CD8-positive, alpha-beta memory T cell (primary cell): ENCODE data around the gene STXBP3. TPM values are rescaled to one million over a fixed set of nuclear protein-coding genes. Genes with fewer than 3 reads are reported as not detected.

ENCODE experiments used
- CTCF ChIA-PET: fragments of 350-600 bp; sonication (Branson Sonifier 250); formaldehyde crosslinking; loops from one replicate; lab custom pipeline; 2021; ENCODE audit warnings: antibody characterized with exemption; lab: Charles Lee
- POLR2A ChIA-PET: fragments of 350-600 bp; sonication (Branson Sonifier 250); formaldehyde crosslinking; loops from one replicate; lab custom pipeline; 2021; ENCODE audit warnings: antibody characterized with exemption; lab: Charles Lee
- DNase-seq, 5 donors: peaks; one replicate each; pipeline versions ENCODE4 v3.0.0 to v3.0.0-alpha.2; 2020 to 2022; ENCODE audit warnings: mixed read lengths in 1 of 5
- H3K27ac ChIP-seq: one replicate; pipeline ENCODE4 v1.7.0; 2013; ENCODE audit warnings: low read depth, mild to moderate bottlenecking, low read length, moderate library complexity
- H3K27me3 ChIP-seq: 2 replicates; pipeline ENCODE4 v1.7.0; 2013; ENCODE audit warnings: low read length, mild to moderate bottlenecking; ENCODE audit not compliant: insufficient read depth, poor library complexity, severe bottlenecking
- H3K36me3 ChIP-seq: 2 replicates; pipeline ENCODE4 v1.7.0; 2013; ENCODE audit warnings: mild to moderate bottlenecking, low read length, moderate library complexity; ENCODE audit not compliant: insufficient read depth
- H3K4me1 ChIP-seq: 2 replicates; pipeline ENCODE4 v1.7.0; 2013; ENCODE audit warnings: mild to moderate bottlenecking, low read length, moderate library complexity; ENCODE audit not compliant: insufficient read depth
- H3K4me3 ChIP-seq: 2 replicates; pipeline ENCODE4 v1.7.0; 2013; ENCODE audit warnings: mild to moderate bottlenecking, low read length
- H3K9me3 ChIP-seq: 2 replicates; pipeline ENCODE4 v1.7.0; 2013; ENCODE audit warnings: mild to moderate bottlenecking, low read length
- H3K27ac Mint-ChIP-seq, 8 donors: one replicate each; pipeline ENCODE4 v1.8.0; 2020 to 2021; ENCODE audit warnings: mixed read lengths in 8 of 8, mild to moderate bottlenecking in 6 of 8, inconsistent platforms in 3 of 8, moderate library complexity in 3 of 8
- H3K27me3 Mint-ChIP-seq, 2 donors: one replicate each; pipeline ENCODE4 v1.8.0; 2020 to 2021; ENCODE audit warnings: mixed read lengths in 2 of 2, mild to moderate bottlenecking in 1 of 2, moderate library complexity in 1 of 2
- H3K36me3 Mint-ChIP-seq, 3 donors: one replicate each; pipeline ENCODE4 v1.8.0; 2020 to 2021; ENCODE audit warnings: mixed read lengths in 3 of 3, inconsistent platforms in 1 of 3, mild to moderate bottlenecking in 1 of 3
- H3K4me1 Mint-ChIP-seq, 3 donors: one replicate each; pipeline ENCODE4 v1.8.0; 2020 to 2021; ENCODE audit warnings: mixed read lengths in 3 of 3, inconsistent platforms in 1 of 3, mild to moderate bottlenecking in 1 of 3
- H3K4me3 Mint-ChIP-seq, 7 donors: one replicate each; pipeline ENCODE4 v1.8.0; 2020 to 2021; ENCODE audit warnings: mixed read lengths in 7 of 7, mild to moderate bottlenecking in 6 of 7, moderate library complexity in 4 of 7, inconsistent platforms in 2 of 7
- H3K9me3 Mint-ChIP-seq, 5 donors: one replicate each; pipeline ENCODE4 v1.8.0; 2020 to 2022; ENCODE audit warnings: mixed read lengths in 5 of 5, mild to moderate bottlenecking in 3 of 5, moderate library complexity in 2 of 5, inconsistent platforms in 1 of 5
- polyA plus RNA-seq: library from polyadenylated mRNA; unstranded; fragments of 300-500 nt; fragmentation: Illumina TruSeq; gene quantifications from one replicate; pipeline ENCODE4 v1.2.3, GENCODE V29; 2021
- total RNA-seq, 2 experiments: library from RNA; stranded (reverse); gene quantifications; one replicate each; pipeline ENCODE4 v1.2.3, GENCODE V29; 2021

STXBP3 gene
- total and polyA plus RNA-seq, 3 experiments from 2014 or later, result 43.2 to 54.8 (median 43.3) TPM

- Mint-ChIP-seq H3K27me3 (peaks cover 20 to 22% of the 10 kb centered on the region in 2 donors), H3K4me3 (no peak overlapping the region), H3K4me1 (peaks cover 6 to 9% (median 6%) of the 10 kb centered on the region in 3 donors), H3K9me3 (no peaks in the 10 kb centered on the region), H3K27ac (no peak overlapping the region), H3K36me3 (no peaks in the 10 kb centered on the region)
- Histone ChIP-seq H3K27ac (no peak overlapping the region), H3K9me3 (no peaks in the 10 kb centered on the region), H3K4me3 (no peak overlapping the region), H3K4me1 (no peaks in the 10 kb centered on the region), H3K27me3 (peaks cover 5% of the 10 kb centered on the region), H3K36me3 (no peaks in the 10 kb centered on the region)
- ChIA-PET POLR2A (no interaction called here), CTCF (no interaction called here)
- DNase-seq, result no peak
Observed at GRCh38 chr1:108852221-108852975, 105.9 kb downstream of the STXBP3 start.

- H3K36me3 ChIP-seq, result no peaks in the 10 kb centered on the region
- POLR2A ChIA-PET, result no interaction called here
- Mint-ChIP-seq H3K36me3 (no peaks in the 10 kb centered on the region), H3K9me3 (no peaks in the 10 kb centered on the region), H3K4me3 (no peak overlapping the region), H3K27me3 (peaks cover 20 to 27% of the 10 kb centered on the region in 2 donors), H3K4me1 (peaks cover 6 to 9% (median 6%) of the 10 kb centered on the region in 3 donors), H3K27ac (no peak overlapping the region)
- H3K27me3 ChIP-seq, result peaks cover 5% of the 10 kb centered on the region
- H3K4me3 ChIP-seq, result no peak overlapping the region
- CTCF ChIA-PET, result interaction anchor here (0.7 kb wide), 1 partner anchor 162 kb away, joined by 3 read pairs; the partner anchor contains the start of gene PRPF38B
- DNase-seq, result no peak
- H3K9me3 ChIP-seq, result no peaks in the 10 kb centered on the region
- no peak overlapping the region for H3K27ac ChIP-seq
- H3K4me1 ChIP-seq, result no peaks in the 10 kb centered on the region
Observed at GRCh38 chr1:108854221-108855019, 107.9 kb downstream of the STXBP3 start.

GRCh38 chr1:108856994-108857393 is 110.5 kb downstream of the STXBP3 start, which contains the start of gene AKNAD1:
AKNAD1 (minus strand) TSS chr1:108857094; CDS start chr1:108852664, 4,430 bp downstream.
- no peaks in the 10 kb centered on the region for H3K27me3 ChIP-seq
- no peak for DNase-seq
- no peak within 1 kb of the TSS for H3K27ac Mint-ChIP-seq
- no peaks in the 10 kb centered on the region for H3K36me3 Mint-ChIP-seq
- no peaks in the 10 kb centered on the region for H3K9me3 Mint-ChIP-seq
- H3K4me1 Mint-ChIP-seq, result peaks cover 6 to 8% (median 6%) of the 10 kb centered on the region in 3 donors
- no peaks in the 10 kb centered on the region for H3K4me1 ChIP-seq
- H3K9me3 ChIP-seq, result no peaks in the 10 kb centered on the region
- no peak within 1 kb of the TSS for H3K27ac ChIP-seq
- H3K36me3 ChIP-seq, result no peaks in the 10 kb centered on the region
- POLR2A ChIA-PET, result no interaction called here
- no peak within 1 kb of the TSS for H3K4me3 ChIP-seq
- H3K4me3 Mint-ChIP-seq, result no peak within 1 kb of the TSS
- CTCF ChIA-PET, result no interaction called here
- peaks cover 16 to 40% of the 10 kb centered on the region in 2 donors for H3K27me3 Mint-ChIP-seq

GRCh38 chr1:108858230-108858950 is 111.9 kb downstream of the STXBP3 start:
- Mint-ChIP-seq H3K27me3 (peaks cover 16 to 35% of the 10 kb centered on the region in 2 donors), H3K4me3 (no peak overlapping the region), H3K27ac (no peak overlapping the region), H3K9me3 (no peaks in the 10 kb centered on the region), H3K4me1 (no peaks in the 10 kb centered on the region), H3K36me3 (no peaks in the 10 kb centered on the region)
- POLR2A ChIA-PET, result no interaction called here
- no peak for DNase-seq
- Histone ChIP-seq H3K9me3 (no peaks in the 10 kb centered on the region), H3K27me3 (no peaks in the 10 kb centered on the region), H3K4me3 (no peak overlapping the region), H3K36me3 (no peaks in the 10 kb centered on the region), H3K4me1 (no peaks in the 10 kb centered on the region), H3K27ac (no peak overlapping the region)
- CTCF ChIA-PET, result no interaction called here

Other genes with a start within 250 kb of the STXBP3 start
- gene EEIG2, start 186.6 kb upstream of the STXBP3 start, total RNA-seq, result 10 to 100 TPM; 19.4 to 21.0 TPM
- 2.1 TPM for gene EEIG2, start 186.6 kb upstream of the STXBP3 start, polyA plus RNA-seq
- gene HENMT1, start 85.6 kb upstream of the STXBP3 start, total RNA-seq, result 10 to 100 TPM; 29.6 to 31.3 TPM
- 55.2 TPM for gene HENMT1, start 85.6 kb upstream of the STXBP3 start, polyA plus RNA-seq
- 10 to 100 TPM; 74.8 to 78.1 TPM for gene PRPF38B, start 54.4 kb upstream of the STXBP3 start, total RNA-seq
- gene PRPF38B, start 54.4 kb upstream of the STXBP3 start, polyA plus RNA-seq, result 32.3 TPM
- gene FNDC7, start 33.8 kb upstream of the STXBP3 start, total RNA-seq, result under 1 TPM in 1 of 2 experiments, not detected in 1; 0.09 TPM
- not detected for gene FNDC7, start 33.8 kb upstream of the STXBP3 start, polyA plus RNA-seq
- not detected for gene AKNAD1, start 110.4 kb downstream of the STXBP3 start, total RNA-seq
- not detected for gene AKNAD1, start 110.4 kb downstream of the STXBP3 start, polyA plus RNA-seq
- gene GPSM2, start 130.3 kb downstream of the STXBP3 start, total RNA-seq, result 1 to 10 TPM; 6.0 to 7.5 TPM
- 2.0 TPM for gene GPSM2, start 130.3 kb downstream of the STXBP3 start, polyA plus RNA-seq
- 10 to 100 TPM; 15.8 to 20.2 TPM for gene CLCC1, start 216.8 kb downstream of the STXBP3 start, total RNA-seq
- 9.5 TPM for gene CLCC1, start 216.8 kb downstream of the STXBP3 start, polyA plus RNA-seq